ENCODE measurements around the gene SMURF1. TPM values are rescaled to one million over a fixed set of nuclear protein-coding genes. Genes with fewer than 3 reads are reported as not detected.

The SMURF1 gene
- total and polyA plus RNA-seq, 4 donors, result 2.9 to 16.8 (median 5.9) TPM

DNA sequence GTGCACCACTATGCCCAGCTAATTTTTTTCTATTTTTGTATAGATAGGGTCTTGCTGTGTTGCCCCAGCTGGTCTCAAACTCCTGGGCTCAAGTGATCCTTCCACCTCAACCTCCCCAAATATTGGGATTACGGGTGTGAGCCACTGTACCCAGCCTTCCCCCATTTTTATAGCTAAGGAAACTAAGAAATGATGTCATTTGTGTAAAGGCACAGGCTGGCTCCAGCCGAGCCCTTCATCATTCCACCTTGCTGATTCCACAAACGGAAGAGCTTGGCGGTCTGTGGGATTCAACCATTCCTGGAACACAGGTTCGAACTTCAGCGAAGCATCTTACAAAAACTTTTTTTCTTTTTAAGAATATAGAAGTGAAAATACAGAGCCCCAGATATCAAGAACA lies 14.4 kb downstream of the SMURF1 start:
- TF ChIP-seq, protein P1, sequence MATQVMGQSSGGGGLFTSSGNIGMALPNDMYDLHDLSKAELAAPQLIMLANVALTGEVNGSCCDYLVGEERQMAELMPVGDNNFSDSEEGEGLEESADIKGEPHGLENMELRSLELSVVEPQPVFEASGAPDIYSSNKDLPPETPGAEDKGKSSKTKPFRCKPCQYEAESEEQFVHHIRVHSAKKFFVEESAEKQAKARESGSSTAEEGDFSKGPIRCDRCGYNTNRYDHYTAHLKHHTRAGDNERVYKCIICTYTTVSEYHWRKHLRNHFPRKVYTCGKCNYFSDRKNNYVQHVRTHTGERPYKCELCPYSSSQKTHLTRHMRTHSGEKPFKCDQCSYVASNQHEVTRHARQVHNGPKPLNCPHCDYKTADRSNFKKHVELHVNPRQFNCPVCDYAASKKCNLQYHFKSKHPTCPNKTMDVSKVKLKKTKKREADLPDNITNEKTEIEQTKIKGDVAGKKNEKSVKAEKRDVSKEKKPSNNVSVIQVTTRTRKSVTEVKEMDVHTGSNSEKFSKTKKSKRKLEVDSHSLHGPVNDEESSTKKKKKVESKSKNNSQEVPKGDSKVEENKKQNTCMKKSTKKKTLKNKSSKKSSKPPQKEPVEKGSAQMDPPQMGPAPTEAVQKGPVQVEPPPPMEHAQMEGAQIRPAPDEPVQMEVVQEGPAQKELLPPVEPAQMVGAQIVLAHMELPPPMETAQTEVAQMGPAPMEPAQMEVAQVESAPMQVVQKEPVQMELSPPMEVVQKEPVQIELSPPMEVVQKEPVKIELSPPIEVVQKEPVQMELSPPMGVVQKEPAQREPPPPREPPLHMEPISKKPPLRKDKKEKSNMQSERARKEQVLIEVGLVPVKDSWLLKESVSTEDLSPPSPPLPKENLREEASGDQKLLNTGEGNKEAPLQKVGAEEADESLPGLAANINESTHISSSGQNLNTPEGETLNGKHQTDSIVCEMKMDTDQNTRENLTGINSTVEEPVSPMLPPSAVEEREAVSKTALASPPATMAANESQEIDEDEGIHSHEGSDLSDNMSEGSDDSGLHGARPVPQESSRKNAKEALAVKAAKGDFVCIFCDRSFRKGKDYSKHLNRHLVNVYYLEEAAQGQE (IDR thresholded peaks at IDR 0.05), result no peak
- TF ChIP-seq FOXA1 (IDR thresholded peaks at IDR 0.05) (no peak), ZBTB33 (IDR thresholded peaks at IDR 0.05) (no peak), JUND (IDR thresholded peaks at IDR 0.05) (no peak), HNF4A (conservative IDR thresholded peaks at IDR 0.05) (no peak), RXRA (IDR thresholded peaks at IDR 0.05) (no peak), MAX (IDR thresholded peaks at IDR 0.05) (no peak), EGR1 (IDR thresholded peaks at IDR 0.05; ENCODE audit: low read depth in 2 of 2) (no peak), YY1 (IDR thresholded peaks at IDR 0.05) (no peak), HNF4G (IDR thresholded peaks at IDR 0.05) (no peak), GABPA (IDR thresholded peaks at IDR 0.05 in 1 of 2, conservative IDR thresholded peaks at IDR 0.05 in 1 of 2) (no peak)
- Histone ChIP-seq H3K27ac (ENCODE audit: low read depth in 1 of 2, low read length in 2 of 2) (peak overlapping the region in 1 of 2 donors; percentile 56), H3K4me1 (ENCODE audit: control insufficient read depth in 4 of 4, insufficient read depth in 4 of 4, low read length in 3 of 4) (peaks cover 15 to 52% (median 39%) of the 10 kb centered on the region in 4 donors), H3K27me3 (ENCODE audit: control insufficient read depth in 4 of 4, insufficient read depth in 4 of 4, low read length in 3 of 4) (no peaks in the 10 kb centered on the region), H3K36me3 (ENCODE audit: control insufficient read depth in 4 of 4, insufficient read depth in 3 of 4, low read depth in 1 of 4, low read length in 3 of 4) (no peaks in the 10 kb centered on the region), H3K9me3 (ENCODE audit: control insufficient read depth in 4 of 4, low read length in 3 of 4) (no peaks in the 10 kb centered on the region), H3K9ac (ENCODE audit: low read depth in 1 of 2, low read length in 2 of 2) (no peak overlapping the region), H3K4me3 (ENCODE audit: low read depth in 1 of 3, low read length in 3 of 3) (no peak overlapping the region)
- no peak for DNase-seq (ENCODE audit: low spot score)
- WGBS, result 95% methylated on average over 6 of the region's 6 CpGs

GRCh38 chr7:99129001-99129400 lies 14.9 kb downstream of the SMURF1 start:
- no peak for DNase-seq (ENCODE audit: low spot score)
- H3K36me3 ChIP-seq (ENCODE audit: control insufficient read depth in 4 of 4, insufficient read depth in 3 of 4, low read depth in 1 of 4, low read length in 3 of 4), result no peaks in the 10 kb centered on the region
- no peaks in the 10 kb centered on the region for H3K9me3 ChIP-seq (ENCODE audit: control insufficient read depth in 4 of 4, low read length in 3 of 4)
- 73% methylated on average over 3 of the region's 3 CpGs for WGBS
- H3K27ac ChIP-seq (ENCODE audit: low read depth in 1 of 2, low read length in 2 of 2), result peak overlapping the region; percentile 56 to 68
- H3K9ac ChIP-seq (ENCODE audit: low read depth in 1 of 2, low read length in 2 of 2), result no peak overlapping the region
- H3K4me3 ChIP-seq (ENCODE audit: low read depth in 1 of 3, low read length in 3 of 3), result no peak overlapping the region
- peaks cover 17 to 53% (median 42%) of the 10 kb centered on the region in 4 donors for H3K4me1 ChIP-seq (ENCODE audit: control insufficient read depth in 4 of 4, insufficient read depth in 4 of 4, low read length in 3 of 4)
- TF ChIP-seq FOXA2 (IDR thresholded peaks at IDR 0.05) (no peak), HNF4G (IDR thresholded peaks at IDR 0.05) (no peak), GABPA (IDR thresholded peaks at IDR 0.05 in 1 of 2, conservative IDR thresholded peaks at IDR 0.05 in 1 of 2) (no peak), NR2F2 (IDR thresholded peaks at IDR 0.05) (no peak), ZBTB33 (IDR thresholded peaks at IDR 0.05) (no peak), EGR1 (IDR thresholded peaks at IDR 0.05; ENCODE audit: low read depth in 2 of 2) (no peak), CTCF (IDR thresholded peaks at IDR 0.05; ENCODE audit: low read depth, low read length, missing input control) (no peak), RAD21 (IDR thresholded peaks at IDR 0.05) (no peak), YY1 (IDR thresholded peaks at IDR 0.05) (no peak), JUND (IDR thresholded peaks at IDR 0.05) (no peak), SP1 (IDR thresholded peaks at IDR 0.05) (no peak), FOXA1 (IDR thresholded peaks at IDR 0.05) (no peak)
- TF ChIP-seq, protein P1 (IDR thresholded peaks at IDR 0.05), result no peak
- no peaks in the 10 kb centered on the region for H3K27me3 ChIP-seq (ENCODE audit: control insufficient read depth in 4 of 4, insufficient read depth in 4 of 4, low read length in 3 of 4)
